GM23338 (cell line): ENCODE data around the gene INPP4B.

ENCODE experiments used
- CREB1 ChIP-seq: fragments of 250-450 bp; sonication (Bioruptor Pico); IDR thresholded peaks from 2 replicates; pipeline ENCODE4 v1.5.0; 2020; ENCODE audit warnings: low read depth, mild to moderate bottlenecking, moderate library complexity
- CTCF ChIP-seq, 2 experiments: fragments of 200-600 bp in 1 of 2; sonication (generic) in 1 of 2; conservative IDR thresholded peaks; 2 replicates each; pipeline versions ENCODE4 v1.5.1 to v1.6.1; 2016 to 2017; ENCODE audit warnings: antibody characterized with exemption in 2 of 2, low read depth in 2 of 2, mild to moderate bottlenecking in 2 of 2, moderate library complexity in 1 of 2
- ETS1 ChIP-seq: IDR thresholded peaks from 2 replicates; pipeline ENCODE4 v1.6.1; 2016; ENCODE audit warnings: antibody characterized with exemption
- EZH2 ChIP-seq: fragments of 200-600 bp; sonication (generic); IDR thresholded peaks from one replicate; pipeline ENCODE4 v1.8.0; 2017; ENCODE audit warnings: antibody characterized with exemption, mild to moderate bottlenecking, low read depth; ENCODE audit not compliant: unreplicated experiment
- EZH2phosphoT487 ChIP-seq: fragments of 200-600 bp; sonication (generic); IDR thresholded peaks from one replicate; pipeline ENCODE4 v1.8.1; 2018; ENCODE audit warnings: antibody characterized with exemption; ENCODE audit not compliant: unreplicated experiment
- JUNB ChIP-seq: IDR thresholded peaks from one replicate; pipeline ENCODE4 v1.6.1; 2016; ENCODE audit warnings: antibody characterized with exemption; ENCODE audit not compliant: unreplicated experiment
- NANOG ChIP-seq: IDR thresholded peaks from 2 replicates; pipeline ENCODE4 v1.6.1; 2016; ENCODE audit warnings: antibody characterized with exemption, borderline replicate concordance
- POLR2AphosphoS5 ChIP-seq: IDR thresholded peaks from 2 replicates; pipeline ENCODE4 v1.6.1; 2016; ENCODE audit warnings: antibody characterized with exemption, low read depth
- REST ChIP-seq: IDR thresholded peaks from one replicate; pipeline ENCODE4 v1.6.1; 2018; ENCODE audit warnings: antibody characterized with exemption; ENCODE audit not compliant: unreplicated experiment
- STAT1 ChIP-seq: IDR thresholded peaks from one replicate; pipeline ENCODE4 v1.6.1; 2016; ENCODE audit warnings: antibody characterized with exemption; ENCODE audit not compliant: unreplicated experiment
- ZNF114 ChIP-seq: fragments of 250-450 bp; sonication (Bioruptor Pico); IDR thresholded peaks from 2 replicates; pipeline ENCODE4 v1.5.0; 2020; ENCODE audit warnings: mild to moderate bottlenecking, moderate library complexity
- ZNF331 ChIP-seq: fragments of 250-450 bp; sonication (Bioruptor Pico); IDR thresholded peaks from 2 replicates; pipeline ENCODE4 v1.5.0; 2020; ENCODE audit warnings: low read depth, mild to moderate bottlenecking, moderate library complexity
- ZNF462 ChIP-seq: fragments of 250-450 bp; sonication (Bioruptor Pico); IDR thresholded peaks from 2 replicates; pipeline ENCODE4 v1.5.0; 2020; ENCODE audit warnings: mild to moderate bottlenecking, moderate library complexity

- TF ChIP-seq EZH2 (no peak), CTCF (conservative IDR thresholded peaks at IDR 0.05; ENCODE audit: low read depth in 2 of 2) (no peak), POLR2AphosphoS5 (no peak), EZH2phosphoT487 (no peak), REST (no peak), ETS1 (no peak), ZNF114 (no peak), CREB1 (no peak), ZNF462 (CRISPR knock-in tag) (no peak), JUNB (no peak), NANOG (no peak), ZNF331 (CRISPR knock-in tag) (no peak), STAT1 (no peak)
These were observed 438.1 kb downstream of the INPP4B start for GRCh38 chr4:142408003-142408441.
